GM12872 (cell line): ENCODE results near the gene ALDH1B1.

Source experiments
- CTCF ChIP-seq: IDR thresholded peaks from 3 replicates; pipeline ENCODE4 v1.5.1; 2011; ENCODE audit warnings: low read depth, mild to moderate bottlenecking, low read length, moderate library complexity; ENCODE audit not compliant: insufficient read depth

ALDH1B1 gene

GRCh38 chr9:38375572-38375963, 16.9 kb upstream of the ALDH1B1 start:
- TF ChIP-seq CTCF = no peak

- no peak for TF ChIP-seq CTCF
Observed at GRCh38 chr9:38376021-38376670, 16.4 kb upstream of the ALDH1B1 start.

- TF ChIP-seq CTCF = no peak
Observed at GRCh38 chr9:38380230-38380871, 12.2 kb upstream of the ALDH1B1 start.

GRCh38 chr9:38380872-38381534, 11.5 kb upstream of the ALDH1B1 start:
- no peak for TF ChIP-seq CTCF

GRCh38 chr9:38382141-38382540, 10.4 kb upstream of the ALDH1B1 start:
- no peak for TF ChIP-seq CTCF

GRCh38 chr9:38384990-38385848, 7.3 kb upstream of the ALDH1B1 start:
- no peak for TF ChIP-seq CTCF

GRCh38 chr9:38385896-38386295, 6.6 kb upstream of the ALDH1B1 start:
- no peak for TF ChIP-seq CTCF
